GM23248 (cell line): Measurements from ENCODE around the gene ABCC1. TPM values are rescaled to one million over a fixed set of nuclear protein-coding genes. Genes with fewer than 3 reads are reported as not detected.
A peak's percentile ranks its signal among the peaks of the same experiment; 100 is the strongest.

Source experiments
- DNase-seq: peaks from one replicate; pipeline ENCODE4 v3.0.0-alpha.2; 2015
- H2AFZ ChIP-seq: fragments of 200-600 bp; sonication (generic); 2 replicates; pipeline ENCODE4 v1.6.1; 2016; ENCODE audit warnings: antibody characterized with exemption
- H3F3A ChIP-seq: fragments of 200-600 bp; sonication (generic); 2 replicates; pipeline ENCODE4 v1.6.1; 2016; ENCODE audit warnings: mild to moderate bottlenecking, antibody characterized with exemption, mixed run types; ENCODE audit not compliant: insufficient read depth
- H3K27ac ChIP-seq: fragments of 200-600 bp; sonication (generic); 2 replicates; pipeline ENCODE4 v1.5.1; 2016; ENCODE audit warnings: mild to moderate bottlenecking
- H3K27me3 ChIP-seq: fragments of 200-600 bp; sonication (generic); replicated peaks from 2 replicates; pipeline ENCODE4 v1.6.1; 2016; ENCODE audit warnings: mild to moderate bottlenecking; ENCODE audit not compliant: insufficient read depth
- H3K36me3 ChIP-seq: fragments of 200-600 bp; sonication (generic); 2 replicates; pipeline ENCODE4 v1.6.1; 2016; ENCODE audit warnings: low read depth, mild to moderate bottlenecking
- H3K4me1 ChIP-seq: fragments of 200-600 bp; sonication (generic); 2 replicates; pipeline ENCODE4 v1.6.1; 2016; ENCODE audit warnings: mild to moderate bottlenecking; ENCODE audit not compliant: insufficient read depth
- H3K4me2 ChIP-seq: fragments of 200-600 bp; sonication (generic); one replicate; pipeline ENCODE4 v1.6.1; 2016; ENCODE audit warnings: mild to moderate bottlenecking; ENCODE audit not compliant: unreplicated experiment
- H3K4me3 ChIP-seq: fragments of 200-600 bp; sonication (generic); 2 replicates; pipeline ENCODE4 v1.5.1; 2016; ENCODE audit warnings: mild to moderate bottlenecking
- H3K79me2 ChIP-seq: fragments of 200-600 bp; sonication (generic); 2 replicates; pipeline ENCODE4 v1.6.1; 2016; ENCODE audit warnings: mild to moderate bottlenecking; ENCODE audit not compliant: insufficient read depth
- H3K9ac ChIP-seq: fragments of 200-600 bp; sonication (generic); 2 replicates; pipeline ENCODE4 v1.6.1; 2016; ENCODE audit warnings: mild to moderate bottlenecking
- H3K9me2 ChIP-seq: fragments of 200-600 bp; sonication (generic); 2 replicates; pipeline ENCODE4 v1.6.1; 2016; ENCODE audit warnings: mixed run types, mild to moderate bottlenecking, moderate library complexity; ENCODE audit not compliant: insufficient read depth
- H3K9me3 ChIP-seq: fragments of 200-600 bp; sonication (generic); one replicate; pipeline ENCODE4 v1.6.1; 2017; ENCODE audit warnings: low read depth
- H4K20me1 ChIP-seq: fragments of 200-600 bp; sonication (generic); 2 replicates; pipeline ENCODE4 v1.6.0; 2016; ENCODE audit not compliant: insufficient read depth
- EZH2 ChIP-seq: fragments of 200-600 bp; sonication (generic); IDR thresholded peaks from 2 replicates; pipeline ENCODE4 v1.6.1; 2018; ENCODE audit warnings: antibody characterized with exemption, mild to moderate bottlenecking; ENCODE audit not compliant: insufficient read depth, poor library complexity, severe bottlenecking
- EZH2phosphoT487 ChIP-seq: fragments of 200-600 bp; sonication (generic); IDR thresholded peaks from 2 replicates; pipeline ENCODE4 v1.6.1; 2018; ENCODE audit warnings: antibody characterized with exemption, moderate library complexity, mild to moderate bottlenecking, low read depth; ENCODE audit not compliant: insufficient read depth
- WGBS, 2 experiments: methylation state at CpG; one replicate each; pipeline ENCODE4 v1.1.6; 2015 to 2017; ENCODE audit warnings: low lambda C conversion rate in 2 of 2, low coverage in 1 of 2; ENCODE audit errors: missing lambda C conversion rate in 2 of 2; 5-methylcytosine and 5-hydroxymethylcytosine counted together
- in situ Hi-C: fragments of 300-500 bp; cut with MboI; formaldehyde crosslinking; loops from 2 replicates; pipeline ENCODE4 v1.15.0; 2020
- polyA plus RNA-seq: library from polyadenylated mRNA; unstranded; fragments of >200 nt; fragmentation: Nextera tagmentation; extraction: Ambion mirVana; gene quantifications from 2 replicates; pipeline ENCODE4 v1.2.1, GENCODE V29; 2016
- total RNA-seq: library from RNA; depleted of rRNA; stranded (reverse); fragments of >200 nt; shearing (Covaris generic); gene quantifications from 2 replicates; pipeline ENCODE4 v1.2.3, GENCODE V29; 2014

The ABCC1 gene
- total and polyA plus RNA-seq, 2 experiments from 2014 or later = 16.2 to 25.5 TPM

DNA sequence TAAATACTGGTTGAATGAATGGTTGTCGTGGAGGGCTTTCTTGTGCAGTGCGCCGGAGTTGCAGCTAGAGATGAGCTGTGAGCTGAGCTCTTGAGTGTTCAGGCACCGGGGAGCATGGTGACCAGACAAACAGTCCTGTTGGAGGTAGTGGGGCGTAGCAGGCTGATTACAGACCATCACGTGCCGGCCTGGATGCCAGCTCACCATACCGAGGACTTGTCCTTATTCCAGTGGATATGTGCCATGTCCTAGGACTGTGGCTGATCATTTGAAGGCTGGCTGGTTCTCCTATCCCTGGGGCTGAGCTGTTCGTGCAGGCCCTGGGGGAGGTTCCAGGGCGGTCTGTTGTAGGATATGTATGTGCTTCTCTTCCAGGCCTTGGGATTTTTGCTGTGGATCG lies 60.0 kb downstream of the ABCC1 start:
- H3K79me2 ChIP-seq = peaks cover 82% of the 10 kb centered on the region
- peak; percentile 45 for DNase-seq
- no peak overlapping the region for H2AFZ ChIP-seq
- H3K9me2 ChIP-seq = no peaks in the 10 kb centered on the region
- H3K4me1 ChIP-seq = peaks cover 20% of the 10 kb centered on the region
- peak overlapping the region; percentile 36; the same call in 1 of the 2 replicates for H3K9ac ChIP-seq
- H3K9me3 ChIP-seq = no peaks in the 10 kb centered on the region
- H3K4me3 ChIP-seq = no peak overlapping the region
- H3K36me3 ChIP-seq = peaks cover 16% of the 10 kb centered on the region
- H3K4me2 ChIP-seq = no peak overlapping the region
- 66 to 67% methylated on average over 11 of the region's 11 CpGs for WGBS, 2 experiments
- peak overlapping the region; percentile 43; the same call in 1 of the 2 replicates for H3K27ac ChIP-seq
- TF ChIP-seq EZH2phosphoT487 = no peak
- TF ChIP-seq EZH2 = no peak
- peaks cover 18% of the 10 kb centered on the region for H3F3A ChIP-seq
- in situ Hi-C loops = no loop called here
- H3K27me3 ChIP-seq = no peaks in the 10 kb centered on the region
- no peaks in the 10 kb centered on the region for H4K20me1 ChIP-seq

DNA sequence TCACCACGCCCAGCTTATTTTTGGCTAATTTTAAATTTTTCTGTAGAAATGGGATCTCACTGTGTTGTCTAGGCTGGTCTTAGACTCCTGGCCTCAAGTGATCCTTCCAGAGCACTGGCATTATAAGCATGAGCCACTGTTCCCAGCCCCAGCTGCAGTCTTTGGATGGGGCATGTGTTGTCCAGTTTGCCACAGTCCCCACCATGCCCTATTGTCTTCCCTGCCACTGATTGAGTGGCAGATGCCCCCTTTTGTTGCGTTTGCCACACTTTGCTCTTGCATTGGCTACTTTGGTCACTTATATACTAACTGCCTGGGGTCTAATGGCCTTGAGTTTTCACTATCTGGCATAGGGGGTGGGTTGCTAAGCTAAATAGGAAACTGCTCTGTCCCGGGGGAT lies 60.8 kb downstream of the ABCC1 start:
- H3K36me3 ChIP-seq = peaks cover 16% of the 10 kb centered on the region
- in situ Hi-C loops = no loop called here
- no peak for TF ChIP-seq EZH2phosphoT487
- TF ChIP-seq EZH2 = no peak

DNA sequence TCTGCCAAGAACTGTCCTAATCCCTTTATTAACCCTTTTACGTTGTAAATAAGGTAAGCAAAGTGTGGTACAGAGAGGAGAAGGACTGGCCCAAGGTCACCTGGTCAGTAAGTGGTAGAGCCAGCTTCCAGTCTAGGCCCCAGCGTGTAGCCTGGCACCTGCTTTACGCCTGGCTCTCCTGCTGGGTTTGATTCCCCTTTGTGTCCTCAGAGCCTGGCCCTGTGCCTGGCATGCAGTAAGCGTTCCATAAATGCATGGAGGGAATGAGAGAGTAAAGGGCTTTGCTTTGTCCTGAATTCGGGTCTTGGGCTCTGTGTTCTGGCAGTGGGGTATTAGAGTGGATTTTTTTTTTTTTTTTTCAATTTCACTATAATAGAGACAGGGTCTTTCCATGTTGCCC lies 62.7 kb downstream of the ABCC1 start:
- no peaks in the 10 kb centered on the region for H3K27me3 ChIP-seq
- TF ChIP-seq EZH2 (no peak), EZH2phosphoT487 (no peak)
- no peaks in the 10 kb centered on the region for H3K9me3 ChIP-seq
- peaks cover 22% of the 10 kb centered on the region for H3K36me3 ChIP-seq
- no peak overlapping the region for H3K4me2 ChIP-seq
- H3K4me1 ChIP-seq = no peaks in the 10 kb centered on the region
- no peaks in the 10 kb centered on the region for H3F3A ChIP-seq
- no peak overlapping the region for H3K9ac ChIP-seq
- DNase-seq = no peak
- in situ Hi-C loops = no loop called here
- 98% methylated on average over 5 of the region's 5 CpGs for WGBS, 2 experiments
- H2AFZ ChIP-seq = no peak overlapping the region
- H3K27ac ChIP-seq = no peak overlapping the region
- H3K79me2 ChIP-seq = peaks cover 76% of the 10 kb centered on the region
- H3K4me3 ChIP-seq = no peak overlapping the region
- no peaks in the 10 kb centered on the region for H3K9me2 ChIP-seq
- no peaks in the 10 kb centered on the region for H4K20me1 ChIP-seq

More for the DNA sequence above, 60.8 kb downstream of the ABCC1 start:
- Histone ChIP-seq H3K9me3 (no peaks in the 10 kb centered on the region), H2AFZ (no peak overlapping the region), H3F3A (peaks cover 10% of the 10 kb centered on the region), H3K27ac (no peak overlapping the region), H3K4me2 (no peak overlapping the region), H3K4me1 (peaks cover 12% of the 10 kb centered on the region), H3K79me2 (peaks cover 82% of the 10 kb centered on the region), H3K27me3 (no peaks in the 10 kb centered on the region), H4K20me1 (no peaks in the 10 kb centered on the region), H3K4me3 (no peak overlapping the region), H3K9ac (no peak overlapping the region), H3K9me2 (no peaks in the 10 kb centered on the region)
- no peak for DNase-seq
- 81 to 92% methylated on average over 3 of the region's 3 CpGs for WGBS, 2 experiments

DNA sequence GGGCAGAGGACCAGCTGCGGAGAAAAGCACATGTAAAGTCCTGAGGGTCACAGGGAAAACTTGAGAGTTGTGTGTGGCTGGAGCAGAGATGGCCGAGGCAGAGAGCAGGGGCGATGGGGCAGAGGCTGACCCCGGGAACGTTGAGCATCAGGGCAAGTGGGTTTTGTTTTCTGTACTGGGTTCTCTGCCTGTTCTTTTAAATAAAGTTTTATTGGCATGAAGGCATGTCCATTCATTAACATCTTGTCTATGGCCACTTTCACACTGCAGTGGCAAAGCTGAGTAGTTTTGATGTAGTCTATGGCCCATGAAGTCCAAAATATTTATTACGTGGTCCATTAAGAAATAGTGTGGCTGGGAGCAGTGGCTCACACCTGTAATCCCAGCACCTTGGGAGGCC lies 64.4 kb downstream of the ABCC1 start:
- TF ChIP-seq EZH2phosphoT487 = no peak
- TF ChIP-seq EZH2 = no peak
- in situ Hi-C loops = no loop called here
- H2AFZ ChIP-seq = no peak overlapping the region

More for the DNA sequence above, 64.4 kb downstream of the ABCC1 start:
- DNase-seq = no peak
- Histone ChIP-seq H3K4me3 (no peak overlapping the region), H3K36me3 (peaks cover 22% of the 10 kb centered on the region), H3F3A (no peaks in the 10 kb centered on the region; the same call in 1 of the 2 replicates), H3K9me2 (no peaks in the 10 kb centered on the region), H3K4me2 (no peak overlapping the region), H3K27ac (no peak overlapping the region), H3K4me1 (no peaks in the 10 kb centered on the region), H3K79me2 (peaks cover 72% of the 10 kb centered on the region), H3K9ac (no peak overlapping the region), H3K9me3 (no peaks in the 10 kb centered on the region), H4K20me1 (no peaks in the 10 kb centered on the region), H3K27me3 (no peaks in the 10 kb centered on the region)
- 95% methylated on average over 6 of the region's 6 CpGs for WGBS, 2 experiments
